Umbilical cord (tissue), 2 donors: ENCODE measurements around the gene VAMP3. TPM values are rescaled to one million over a fixed set of nuclear protein-coding genes. Genes with fewer than 3 reads are reported as not detected.
"Not testable (repeated sequence)": the region's sequence is repeated elsewhere in the genome, so short reads cannot be mapped to it uniquely, and the experiment has no call there.

Experiments used
- DNase-seq: peaks from one replicate; pipeline ENCODE4 v3.0.0-alpha.2; 2015; ENCODE audit warnings: low spot score
- total RNA-seq: library from RNA; depleted of rRNA; stranded (reverse); fragments of >200 nt; gene quantifications from one replicate; pipeline ENCODE4 v1.2.3, GENCODE V29; 2014; ENCODE audit warnings: low replicate concordance; ENCODE audit not compliant: insufficient read depth

The VAMP3 gene
- total RNA-seq, 1 donor from 2014 or later, result 53.7 TPM

DNA sequence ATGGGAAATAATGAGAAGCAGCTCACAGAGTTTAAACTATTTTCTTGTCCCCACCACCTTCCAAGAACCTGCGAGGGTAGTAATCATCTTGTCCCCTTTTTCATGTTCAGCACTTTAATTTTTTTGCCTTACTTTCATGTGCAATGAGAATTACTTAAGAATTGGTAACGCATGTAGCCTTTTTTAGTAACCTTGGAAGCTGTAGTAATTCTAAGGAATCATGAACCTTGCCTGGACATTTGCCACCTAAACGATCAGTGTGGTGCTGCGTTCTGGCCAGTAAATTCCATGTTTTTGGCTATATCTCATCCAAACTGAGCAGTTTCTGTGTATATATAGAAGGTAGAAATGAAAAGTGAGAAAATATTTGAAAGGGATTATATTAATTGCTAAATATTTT, 3.9 kb upstream of the VAMP3 start:
- DNase-seq, result no peak

DNA sequence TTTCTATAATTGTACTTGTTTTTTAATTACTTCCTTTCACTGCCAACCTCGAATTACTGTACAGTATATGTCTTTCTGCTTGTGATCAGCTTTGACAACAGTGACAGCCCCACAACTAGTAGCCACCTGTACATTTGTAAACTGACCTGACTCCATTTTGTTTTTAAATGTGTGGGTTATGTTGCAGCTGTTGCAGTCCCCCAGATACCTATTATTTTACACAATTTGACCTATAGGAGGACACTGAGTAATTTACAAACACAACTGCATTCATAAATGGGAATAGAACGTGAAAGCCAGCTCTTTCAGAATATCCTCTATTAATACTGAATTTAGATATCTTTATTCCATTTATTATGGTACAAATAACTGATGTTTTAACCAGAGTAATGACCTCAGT, 2.5 kb upstream of the VAMP3 start:
- DNase-seq, result no peak

- no peak for DNase-seq
These were observed 1.3 kb upstream of the VAMP3 start for GRCh38 chr1:7769673-7770412.

- DNase-seq, result no peak
These were observed 463 bp upstream of the VAMP3 start for GRCh38 chr1:7770669-7770996.

GRCh38 chr1:7771823-7772299, 765 bp downstream of the VAMP3 start:
- no peak for DNase-seq

DNA sequence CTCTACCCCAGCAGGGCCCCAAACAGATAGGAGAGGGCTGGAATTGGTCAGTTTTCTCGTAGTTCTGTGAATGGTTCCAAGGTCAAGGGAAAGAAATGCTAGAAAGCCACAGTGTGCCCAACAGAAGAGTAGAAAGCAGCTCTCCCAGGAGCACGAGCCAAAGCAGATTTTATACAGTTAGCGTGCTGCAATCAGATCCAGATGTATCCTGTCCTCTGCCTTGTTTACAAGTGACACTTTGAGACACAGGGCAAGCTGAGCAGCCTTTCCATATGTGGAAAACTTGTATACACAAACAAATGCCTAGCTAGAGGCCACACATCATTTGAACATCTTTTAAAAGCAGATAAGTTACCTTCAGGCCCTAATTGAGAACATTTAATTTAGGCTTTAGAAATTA, 6.5 kb downstream of the VAMP3 start:
- DNase-seq, result no peak

DNA sequence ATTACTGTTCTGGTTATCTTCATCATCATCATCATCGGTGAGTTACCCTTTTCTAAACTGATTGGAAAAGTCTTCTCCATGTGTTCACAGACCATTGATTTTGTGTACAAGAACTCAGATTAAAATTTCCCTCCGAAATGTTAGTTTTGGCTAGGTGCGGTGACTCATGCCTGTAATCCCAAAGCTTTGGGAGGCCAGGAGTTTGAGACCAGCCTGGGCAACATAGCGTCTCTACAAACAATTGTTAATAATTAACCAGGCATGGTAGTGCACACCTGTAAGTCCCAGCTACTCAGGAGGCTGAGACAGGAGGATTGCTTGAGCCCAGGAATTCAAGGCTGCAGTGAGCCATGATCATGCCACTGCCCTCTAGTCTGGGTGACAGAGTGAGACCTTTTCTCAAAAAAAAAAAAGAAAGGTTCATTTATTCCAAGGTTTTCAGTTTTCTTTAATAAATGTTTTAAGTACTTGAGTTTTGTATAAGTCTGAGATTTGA, 7.1 kb downstream of the VAMP3 start:
- no peak for DNase-seq

- DNase-seq, result no peak
These were observed 9.9 kb downstream of the VAMP3 start for GRCh38 chr1:7780976-7781375.

DNA sequence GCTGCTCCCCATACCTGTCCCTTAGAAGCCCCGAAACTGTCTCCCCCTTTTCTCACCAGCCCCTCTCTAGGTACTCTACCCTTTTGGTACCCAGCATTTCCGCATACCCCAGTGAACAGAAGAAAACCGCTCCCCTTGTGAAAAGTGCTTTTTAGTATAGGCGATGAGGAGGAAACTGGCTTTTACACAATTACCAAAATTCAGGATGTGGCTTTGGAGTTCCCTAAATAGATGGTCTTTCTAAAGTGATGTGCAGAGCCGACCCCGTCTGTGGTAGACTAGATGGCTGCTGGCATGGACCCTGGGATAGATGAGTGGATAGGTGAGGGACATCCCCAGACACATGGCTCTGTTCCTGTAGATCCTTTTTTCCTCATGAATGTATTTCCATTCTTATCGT, 10.4 kb downstream of the VAMP3 start:
- no peak for DNase-seq

GRCh38 chr1:7781923-7782495, 10.9 kb downstream of the VAMP3 start:
- DNase-seq, result no peak

- DNase-seq, result peak; percentile 41
These were observed 12.1 kb downstream of the VAMP3 start for GRCh38 chr1:7783178-7783711.

GRCh38 chr1:7783826-7784491, 12.9 kb downstream of the VAMP3 start, which contains the start of gene PER3:
PER3 (plus strand) TSS chr1:7784291; CDS start chr1:7784878, 587 bp downstream.
- DNase-seq, result peak; percentile 97

DNA sequence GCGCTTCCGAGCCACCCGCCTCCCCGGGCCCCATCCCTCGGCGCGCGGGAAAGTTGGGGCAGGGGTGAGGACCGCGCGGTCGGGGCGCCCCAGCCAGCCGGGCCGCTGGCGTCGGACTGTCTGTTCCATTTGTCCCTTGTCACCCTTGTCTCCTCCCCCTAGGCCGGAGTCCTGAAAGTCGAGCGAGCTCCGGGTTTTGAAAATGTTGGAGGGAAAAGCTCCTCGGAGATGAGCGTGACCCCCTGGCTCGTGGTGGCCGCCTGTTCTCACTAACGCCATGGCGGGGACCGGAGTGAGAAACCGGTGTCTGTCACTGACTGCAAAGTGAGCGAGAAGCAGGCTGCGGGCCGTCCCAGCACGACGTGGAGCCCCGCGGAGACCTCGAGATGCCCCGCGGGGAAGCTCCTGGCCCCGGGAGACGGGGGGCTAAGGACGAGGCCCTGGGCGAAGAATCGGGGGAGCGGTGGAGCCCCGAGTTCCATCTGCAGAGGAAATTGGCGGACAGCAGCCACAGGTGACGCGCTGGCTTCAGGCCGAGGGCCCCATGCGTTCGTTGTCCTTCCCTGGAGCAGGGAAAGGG, 13.5 kb downstream of the VAMP3 start:
- DNase-seq, result no peak

DNA sequence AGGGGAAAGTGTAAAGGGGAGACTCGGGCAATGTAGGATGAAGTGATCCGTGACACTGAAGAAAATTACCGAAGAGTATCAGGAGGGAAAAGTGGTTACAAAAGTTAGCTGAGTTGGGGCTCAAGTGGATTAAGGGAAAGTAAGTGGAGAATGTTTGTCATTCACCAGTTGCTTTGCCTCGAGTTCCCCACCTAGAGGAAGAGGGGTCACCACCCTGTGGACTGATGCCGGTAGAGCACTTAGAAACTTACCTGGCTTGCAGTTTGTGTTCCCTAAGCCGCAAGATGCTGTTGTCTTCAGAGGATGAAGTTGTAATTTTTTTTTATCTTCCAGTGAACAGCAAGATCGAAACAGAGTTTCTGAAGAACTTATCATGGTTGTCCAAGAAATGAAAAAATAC, 14.0 kb downstream of the VAMP3 start:
- DNase-seq, result no peak

- DNase-seq, result no peak
These were observed 15.7 kb downstream of the VAMP3 start for GRCh38 chr1:7786795-7787194.

GRCh38 chr1:7789828-7790227, 18.7 kb downstream of the VAMP3 start:
- no peak for DNase-seq

- DNase-seq, result not testable (repeated sequence)
These were observed 19.9 kb downstream of the VAMP3 start for GRCh38 chr1:7791027-7791426.

DNA sequence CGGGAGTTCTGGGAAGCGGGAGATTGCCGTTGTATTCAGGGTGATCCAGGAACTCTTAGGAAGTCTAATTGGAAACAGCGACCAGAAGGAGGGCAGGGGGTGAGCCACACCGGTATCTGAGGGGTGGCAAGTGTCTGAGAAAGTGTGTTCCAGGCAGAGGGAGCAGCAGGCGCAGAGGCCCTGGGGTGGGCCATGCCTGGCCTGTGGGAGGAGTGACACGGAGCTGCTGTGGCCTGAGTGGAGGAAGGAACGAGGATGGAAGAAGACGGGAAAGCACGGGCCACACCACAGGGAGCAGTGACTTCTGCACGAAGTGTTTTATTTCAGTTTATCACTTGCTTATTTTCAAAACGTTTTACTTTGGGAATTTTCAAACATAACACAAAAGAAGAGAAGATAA, 24.3 kb downstream of the VAMP3 start:
- DNase-seq, result no peak

GRCh38 chr1:7805460-7805859, 34.4 kb downstream of the VAMP3 start:
- no peak for DNase-seq

GRCh38 chr1:7808253-7808844, 37.3 kb downstream of the VAMP3 start:
- DNase-seq, result peak; percentile 17

DNA sequence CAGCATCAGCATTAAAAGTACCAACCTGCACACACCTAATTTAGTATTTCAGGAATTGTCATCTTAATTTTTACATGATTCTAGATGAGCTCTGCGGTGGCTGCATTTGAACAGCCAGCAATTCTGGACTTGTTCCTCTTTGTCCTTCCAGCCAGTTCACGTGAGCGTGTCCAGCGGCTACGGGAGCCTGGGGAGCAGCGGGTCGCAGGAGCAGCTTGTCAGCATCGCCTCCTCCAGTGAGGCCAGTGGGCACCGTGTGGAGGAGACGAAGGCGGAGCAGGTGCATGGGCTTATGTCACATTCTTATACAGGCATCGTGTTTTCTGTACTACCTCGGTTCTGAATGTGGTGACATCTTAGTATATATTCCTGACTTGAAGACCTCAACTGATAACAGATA, 38.6 kb downstream of the VAMP3 start:
- no peak for DNase-seq

DNA sequence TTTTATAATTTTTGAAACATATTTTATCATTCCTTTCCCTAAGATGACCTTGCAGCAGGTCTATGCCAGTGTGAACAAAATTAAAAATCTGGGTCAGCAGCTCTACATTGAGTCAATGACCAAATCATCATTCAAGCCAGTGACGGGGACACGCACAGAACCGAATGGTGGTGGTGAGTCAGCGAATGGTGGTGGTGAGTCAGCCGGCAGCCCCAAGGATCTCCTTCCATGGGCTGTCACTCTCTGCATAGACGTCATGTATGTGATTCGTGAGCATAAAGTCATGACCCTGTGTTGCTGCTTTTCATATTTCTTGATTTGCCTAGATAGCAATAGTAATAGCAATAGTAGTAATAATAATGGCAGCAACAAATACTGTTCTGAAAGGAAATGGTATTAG, 39.3 kb downstream of the VAMP3 start:
- no peak for DNase-seq
